Suprapubic skin (tissue), 4 donors: ENCODE data around the gene IQSEC1. TPM values are rescaled to one million over a fixed set of nuclear protein-coding genes. Genes with fewer than 3 reads are reported as not detected.

Source experiments
- DNase-seq, 2 donors: peaks; one replicate each; pipeline ENCODE4 v3.0.0-alpha.2; 2019; ENCODE audit warnings: low spot score in 2 of 2
- H3K27ac ChIP-seq: fragments of 200-600 bp; sonication (generic); one replicate; pipeline ENCODE4 v1.5.1; 2019
- H3K27me3 ChIP-seq: fragments of 200-600 bp; sonication (generic); one replicate; pipeline ENCODE4 v1.5.1; 2019
- H3K36me3 ChIP-seq: fragments of 200-600 bp; sonication (generic); one replicate; pipeline ENCODE4 v1.5.1; 2019
- H3K4me1 ChIP-seq: fragments of 200-600 bp; sonication (generic); one replicate; pipeline ENCODE4 v1.5.1; 2019
- H3K4me3 ChIP-seq: fragments of 200-600 bp; sonication (generic); one replicate; pipeline ENCODE4 v1.5.1; 2019; ENCODE audit warnings: mild to moderate bottlenecking
- H3K9me3 ChIP-seq: fragments of 200-600 bp; sonication (generic); one replicate; pipeline ENCODE4 v1.5.1; 2019
- CTCF ChIP-seq, 2 donors: fragments of 200-600 bp in 1 of 2; fragments of 450-650 bp in 1 of 2; sonication (generic) in 1 of 2; IDR thresholded peaks; one replicate each; pipeline ENCODE4 v1.5.1; 2016 to 2019; ENCODE audit warnings: antibody characterized with exemption in 2 of 2, mild to moderate bottlenecking in 1 of 2, moderate library complexity in 1 of 2
- EP300 ChIP-seq: sonication (generic); formaldehyde crosslinking; IDR thresholded peaks from one replicate; pipeline ENCODE4 v1.6.1; 2017; ENCODE audit warnings: antibody characterized with exemption
- POLR2A ChIP-seq, 2 donors: fragments of 450-650 bp; IDR thresholded peaks; one replicate each; pipeline ENCODE4 v1.6.1; 2017; ENCODE audit warnings: antibody characterized with exemption in 2 of 2, mild to moderate bottlenecking in 2 of 2, moderate library complexity in 2 of 2
- POLR2AphosphoS5 ChIP-seq, 3 donors: sonication (generic); formaldehyde crosslinking; IDR thresholded peaks; one replicate each; pipeline ENCODE4 v1.6.1; 2017; ENCODE audit warnings: antibody characterized with exemption in 3 of 3
- WGBS: methylation state at CpG from one replicate; pipeline ENCODE4 v1.1.5; 2018; 5-methylcytosine and 5-hydroxymethylcytosine counted together
- total RNA-seq, 4 donors: library from RNA; depleted of rRNA; stranded (reverse); fragments of >200 nt; gene quantifications; one replicate each; pipeline ENCODE4 v1.1.0, GENCODE V29; 2016

Gene IQSEC1
- total RNA-seq, 4 donors from 2014 or later = 26.7 to 52.4 (median 35.5) TPM

- H3K27me3 ChIP-seq = no peaks in the 10 kb centered on the region
- no peaks in the 10 kb centered on the region for H3K9me3 ChIP-seq
- no peak overlapping the region for H3K4me3 ChIP-seq
- no peaks in the 10 kb centered on the region for H3K36me3 ChIP-seq
- DNase-seq = no peak
- no peak overlapping the region for H3K27ac ChIP-seq
- H3K4me1 ChIP-seq = peaks cover 10% of the 10 kb centered on the region
- TF ChIP-seq EP300 (no peak), POLR2A (IDR thresholded peaks at IDR 0.05) (no peak), CTCF (IDR thresholded peaks at IDR 0.05) (no peak), POLR2AphosphoS5 (IDR thresholded peaks at IDR 0.05) (no peak)
- 90% methylated on average over 8 of the region's 16 CpGs for WGBS
Observed at GRCh38 chr3:13060341-13060910, 12.8 kb downstream of the IQSEC1 start.

DNA sequence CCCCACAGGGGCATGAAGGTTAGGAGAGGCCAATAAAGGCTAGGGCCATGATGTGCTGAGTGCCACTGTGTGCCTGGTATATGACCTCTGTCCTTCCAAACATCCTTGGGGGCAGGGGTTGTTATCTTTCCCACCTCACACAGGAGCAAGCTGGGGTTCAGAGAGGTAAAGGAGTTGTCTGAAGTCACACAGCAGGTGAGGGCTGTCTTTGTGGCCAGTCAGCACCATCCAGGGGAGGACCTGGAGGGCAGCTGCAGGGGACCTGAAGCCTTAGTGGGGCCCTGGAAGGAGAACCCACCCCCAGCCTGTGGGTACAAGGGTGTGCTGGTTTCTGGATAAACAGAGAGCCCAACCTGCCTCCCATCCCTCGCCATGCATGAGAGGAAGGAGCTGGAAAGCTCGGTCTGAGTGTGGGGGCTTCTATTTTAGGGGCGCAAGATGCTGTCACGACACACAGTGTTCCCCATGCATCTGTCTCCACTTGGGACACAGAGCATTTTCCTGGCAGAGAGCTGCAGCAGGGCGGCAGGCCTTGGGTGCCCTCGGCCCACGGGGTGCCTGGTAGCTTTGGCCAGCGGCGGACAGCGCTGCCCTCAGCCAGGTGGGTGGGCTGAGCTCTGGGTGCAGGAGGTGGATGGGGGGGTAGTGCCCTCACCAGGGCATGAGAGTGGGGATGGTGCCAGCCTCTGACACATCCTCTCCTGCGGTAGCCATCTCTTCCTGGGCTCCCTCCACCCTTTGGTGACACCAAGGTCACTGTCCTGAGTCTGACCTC, 14.7 kb downstream of the IQSEC1 start:
- H3K27ac ChIP-seq = no peak overlapping the region

GRCh38 chr3:13057282-13058040, 15.8 kb downstream of the IQSEC1 start:
- no peak for TF ChIP-seq POLR2A (IDR thresholded peaks at IDR 0.05)
- TF ChIP-seq POLR2AphosphoS5 (IDR thresholded peaks at IDR 0.05) = no peak
- no peak for TF ChIP-seq EP300
- no peak for TF ChIP-seq CTCF (IDR thresholded peaks at IDR 0.05)
- Histone ChIP-seq H3K4me3 (no peak overlapping the region), H3K9me3 (no peaks in the 10 kb centered on the region), H3K4me1 (peaks cover 10% of the 10 kb centered on the region), H3K27me3 (no peaks in the 10 kb centered on the region), H3K36me3 (no peaks in the 10 kb centered on the region), H3K27ac (no peak overlapping the region)
- DNase-seq = no peak
- 70% methylated on average over 5 of the region's 6 CpGs for WGBS

More for the DNA sequence above, 14.7 kb downstream of the IQSEC1 start:
- Histone ChIP-seq H3K36me3 (no peaks in the 10 kb centered on the region), H3K27me3 (no peaks in the 10 kb centered on the region), H3K4me1 (peaks cover 10% of the 10 kb centered on the region), H3K4me3 (no peak overlapping the region), H3K9me3 (no peaks in the 10 kb centered on the region)
- no peak for TF ChIP-seq POLR2AphosphoS5 (IDR thresholded peaks at IDR 0.05)
- no peak for DNase-seq
- WGBS = 90% methylated on average over 2 of the region's 11 CpGs

- no peaks in the 10 kb centered on the region for H3K27me3 ChIP-seq
- DNase-seq = no peak
- peaks cover 10% of the 10 kb centered on the region for H3K4me1 ChIP-seq
- TF ChIP-seq CTCF (IDR thresholded peaks at IDR 0.05) (no peak), EP300 (no peak), POLR2AphosphoS5 (IDR thresholded peaks at IDR 0.05) (no peak), POLR2A (IDR thresholded peaks at IDR 0.05) (no peak)
- no peaks in the 10 kb centered on the region for H3K36me3 ChIP-seq
- H3K27ac ChIP-seq = no peak overlapping the region
- no peaks in the 10 kb centered on the region for H3K9me3 ChIP-seq
- H3K4me3 ChIP-seq = no peak overlapping the region
- WGBS = 92% methylated on average over 6 of the region's 7 CpGs
Observed at GRCh38 chr3:13055634-13056033, 17.6 kb downstream of the IQSEC1 start.

- no peak overlapping the region for H3K4me3 ChIP-seq
- H3K36me3 ChIP-seq = no peaks in the 10 kb centered on the region
- no peaks in the 10 kb centered on the region for H3K27me3 ChIP-seq
- DNase-seq = no peak
- WGBS = 92% methylated on average over 11 of the region's 31 CpGs
- TF ChIP-seq EP300 (no peak), POLR2AphosphoS5 (IDR thresholded peaks at IDR 0.05) (no peak), CTCF (IDR thresholded peaks at IDR 0.05) (no peak), POLR2A (IDR thresholded peaks at IDR 0.05) (no peak)
- no peak overlapping the region for H3K27ac ChIP-seq
- H3K9me3 ChIP-seq = no peaks in the 10 kb centered on the region
- peaks cover 10% of the 10 kb centered on the region for H3K4me1 ChIP-seq
Observed at GRCh38 chr3:13054341-13055285, 18.6 kb downstream of the IQSEC1 start.
